Neural cell (in vitro differentiated cells): ENCODE data around the gene ARL15. TPM values are rescaled to one million over a fixed set of nuclear protein-coding genes. Genes with fewer than 3 reads are reported as not detected.

Experiments
- H2AFZ ChIP-seq: fragments of 200-600, 300-800 bp; sonication (generic), shearing (Covaris generic); 2 replicates; pipeline ENCODE4 v1.6.0; 2014; ENCODE audit warnings: low read depth, mild to moderate bottlenecking, antibody characterized with exemption, low read length, moderate library complexity
- H3F3A ChIP-seq: fragments of 200-600 bp; shearing (Covaris generic); 2 replicates; pipeline ENCODE4 v1.6.1; 2016; ENCODE audit warnings: mild to moderate bottlenecking, moderate library complexity, mixed read lengths, antibody characterized with exemption, low read length; ENCODE audit not compliant: insufficient read depth, poor library complexity, severe bottlenecking
- H3K27ac ChIP-seq: fragments of 200-600, 300-800 bp; sonication (generic), shearing (Covaris generic); 2 replicates; pipeline ENCODE4 v1.5.1; 2014; ENCODE audit warnings: mild to moderate bottlenecking, low read length, moderate library complexity
- H3K27me3 ChIP-seq: fragments of 300-800, 200-600 bp; sonication (generic), shearing (Covaris generic); 2 replicates; pipeline ENCODE4 v1.6.0; 2014; ENCODE audit warnings: mild to moderate bottlenecking, low read depth, low read length, moderate library complexity; ENCODE audit not compliant: insufficient read depth
- H3K36me3 ChIP-seq: fragments of 300-800, 200-600 bp; sonication (generic), shearing (Covaris generic); 2 replicates; pipeline ENCODE4 v1.5.1; 2014; ENCODE audit warnings: mild to moderate bottlenecking, antibody characterized with exemption, low read length, moderate library complexity; ENCODE audit not compliant: insufficient read depth
- H3K4me2 ChIP-seq: fragments of 300-800, 200-600 bp; sonication (generic), shearing (Covaris generic); 2 replicates; pipeline ENCODE4 v1.6.0; 2014; ENCODE audit warnings: mild to moderate bottlenecking, low read length
- H3K4me3 ChIP-seq: fragments of 300-800, 200-600 bp; sonication (generic), shearing (Covaris generic); 2 replicates; pipeline ENCODE4 v1.5.1; 2014; ENCODE audit warnings: mild to moderate bottlenecking, low read length, moderate library complexity
- H3K79me2 ChIP-seq: fragments of 200-600 bp; shearing (Covaris generic); replicated peaks from 2 replicates; pipeline ENCODE4 v1.6.0; 2014; ENCODE audit warnings: mild to moderate bottlenecking, low read length, moderate library complexity; ENCODE audit not compliant: insufficient read depth
- H3K9ac ChIP-seq: fragments of 300-800, 200-600 bp; sonication (generic), shearing (Covaris generic); 2 replicates; pipeline ENCODE4 v1.6.1; 2016; ENCODE audit warnings: mild to moderate bottlenecking, low read length, mixed read lengths
- H3K9me2 ChIP-seq: fragments of 200-600 bp; shearing (Covaris generic); 2 replicates; pipeline ENCODE4 v1.6.1; 2016; ENCODE audit warnings: mild to moderate bottlenecking, low read length, mixed read lengths; ENCODE audit not compliant: insufficient read depth
- H3K9me3 ChIP-seq: fragments of 200-600, 300-800 bp; sonication (generic), shearing (Covaris generic); 2 replicates; pipeline ENCODE4 v1.6.1; 2016; ENCODE audit warnings: mild to moderate bottlenecking, mixed run types, low read length, moderate library complexity, mixed read lengths
- H4K20me1 ChIP-seq: fragments of 200-600 bp; shearing (Covaris generic); 2 replicates; pipeline ENCODE4 v1.6.1; 2016; ENCODE audit warnings: mild to moderate bottlenecking, mixed run types; ENCODE audit not compliant: insufficient read depth
- EP300 ChIP-seq: fragments of 450-650 bp; conservative IDR thresholded peaks from 2 replicates; pipeline ENCODE4 v1.6.1; 2014; ENCODE audit warnings: antibody characterized with exemption, mild to moderate bottlenecking, moderate library complexity; ENCODE audit not compliant: poor library complexity, severe bottlenecking
- EZH2 ChIP-seq: fragments of 200-600, 300-800 bp; shearing (Covaris generic), sonication (generic); IDR thresholded peaks from 2 replicates; pipeline ENCODE4 v1.6.1; 2014; ENCODE audit warnings: antibody characterized with exemption, low read length, borderline replicate concordance, mild to moderate bottlenecking; ENCODE audit not compliant: insufficient read depth, poor library complexity, severe bottlenecking
- MXI1 ChIP-seq: fragments of 450-650 bp; conservative IDR thresholded peaks from 2 replicates; pipeline ENCODE4 v1.6.1; 2014; ENCODE audit warnings: antibody characterized with exemption, mild to moderate bottlenecking; ENCODE audit not compliant: poor library complexity, severe bottlenecking
- POLR2AphosphoS5 ChIP-seq: IDR thresholded peaks from 2 replicates; pipeline ENCODE4 v1.6.1; 2012
- RAD21 ChIP-seq: fragments of 450-650 bp; conservative IDR thresholded peaks from 2 replicates; pipeline ENCODE4 v1.6.1; 2014; ENCODE audit warnings: antibody characterized with exemption, mild to moderate bottlenecking, moderate library complexity
- SMC3 ChIP-seq: fragments of 450-650 bp; conservative IDR thresholded peaks from 2 replicates; pipeline ENCODE4 v1.6.1; 2014; ENCODE audit warnings: antibody characterized with exemption, mild to moderate bottlenecking, moderate library complexity; ENCODE audit not compliant: poor library complexity
- TAF1 ChIP-seq: IDR thresholded peaks from 2 replicates; pipeline ENCODE4 v1.6.1; 2012; ENCODE audit warnings: low read depth
- polyA plus RNA-seq: library from polyadenylated mRNA; depleted of rRNA; stranded (reverse); fragments of >200 nt; gene quantifications from 2 replicates; pipeline ENCODE4 v1.2.3, GENCODE V29; 2014
- TF ChIP-seq, protein P1 (sequence below): fragments of 450-650 bp; IDR thresholded peaks from 2 replicates; pipeline ENCODE4 v1.5.1; 2014; ENCODE audit warnings: antibody characterized with exemption, mild to moderate bottlenecking, moderate library complexity; ENCODE audit not compliant: poor library complexity, severe bottlenecking
- TF ChIP-seq, protein P2 (sequence below): IDR thresholded peaks from 2 replicates; pipeline ENCODE4 v1.6.1; 2012; ENCODE audit warnings: borderline replicate concordance

ARL15 gene
- polyA plus RNA-seq, 1 donor from 2014 or later = 51.9 TPM

DNA sequence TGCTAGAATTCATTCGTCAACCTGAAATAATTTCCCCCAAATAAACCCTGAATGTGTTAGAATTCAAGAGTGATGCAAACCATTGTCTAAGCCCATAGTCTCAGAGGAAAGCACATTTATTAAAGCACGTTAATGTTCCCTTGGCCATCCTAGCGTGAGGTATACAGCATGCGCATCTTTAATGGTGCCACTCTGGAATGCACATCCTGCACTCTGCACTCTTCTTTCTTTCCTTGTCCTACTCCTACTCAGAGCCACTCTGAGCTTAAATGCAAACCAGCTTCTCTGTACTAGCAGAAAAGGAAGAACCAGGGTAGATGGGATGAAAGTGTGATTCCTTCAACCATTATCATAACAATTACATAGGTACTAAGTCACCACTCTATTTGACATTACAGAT, 50.4 kb downstream of the ARL15 start:
- H3K36me3 ChIP-seq = no peaks in the 10 kb centered on the region
- no peak overlapping the region for H3K4me2 ChIP-seq
- no peaks in the 10 kb centered on the region for H3K79me2 ChIP-seq
- no peaks in the 10 kb centered on the region for H3K27me3 ChIP-seq
- no peak overlapping the region for H3K9ac ChIP-seq
- H3K27ac ChIP-seq = no peak overlapping the region
- TF ChIP-seq POLR2AphosphoS5 (no peak), RAD21 (no peak), TAF1 (no peak), EP300 (no peak), EZH2 (no peak), SMC3 (no peak), MXI1 (no peak)
- TF ChIP-seq, protein P1, sequence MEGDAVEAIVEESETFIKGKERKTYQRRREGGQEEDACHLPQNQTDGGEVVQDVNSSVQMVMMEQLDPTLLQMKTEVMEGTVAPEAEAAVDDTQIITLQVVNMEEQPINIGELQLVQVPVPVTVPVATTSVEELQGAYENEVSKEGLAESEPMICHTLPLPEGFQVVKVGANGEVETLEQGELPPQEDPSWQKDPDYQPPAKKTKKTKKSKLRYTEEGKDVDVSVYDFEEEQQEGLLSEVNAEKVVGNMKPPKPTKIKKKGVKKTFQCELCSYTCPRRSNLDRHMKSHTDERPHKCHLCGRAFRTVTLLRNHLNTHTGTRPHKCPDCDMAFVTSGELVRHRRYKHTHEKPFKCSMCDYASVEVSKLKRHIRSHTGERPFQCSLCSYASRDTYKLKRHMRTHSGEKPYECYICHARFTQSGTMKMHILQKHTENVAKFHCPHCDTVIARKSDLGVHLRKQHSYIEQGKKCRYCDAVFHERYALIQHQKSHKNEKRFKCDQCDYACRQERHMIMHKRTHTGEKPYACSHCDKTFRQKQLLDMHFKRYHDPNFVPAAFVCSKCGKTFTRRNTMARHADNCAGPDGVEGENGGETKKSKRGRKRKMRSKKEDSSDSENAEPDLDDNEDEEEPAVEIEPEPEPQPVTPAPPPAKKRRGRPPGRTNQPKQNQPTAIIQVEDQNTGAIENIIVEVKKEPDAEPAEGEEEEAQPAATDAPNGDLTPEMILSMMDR = no peak
- TF ChIP-seq, protein P2, sequence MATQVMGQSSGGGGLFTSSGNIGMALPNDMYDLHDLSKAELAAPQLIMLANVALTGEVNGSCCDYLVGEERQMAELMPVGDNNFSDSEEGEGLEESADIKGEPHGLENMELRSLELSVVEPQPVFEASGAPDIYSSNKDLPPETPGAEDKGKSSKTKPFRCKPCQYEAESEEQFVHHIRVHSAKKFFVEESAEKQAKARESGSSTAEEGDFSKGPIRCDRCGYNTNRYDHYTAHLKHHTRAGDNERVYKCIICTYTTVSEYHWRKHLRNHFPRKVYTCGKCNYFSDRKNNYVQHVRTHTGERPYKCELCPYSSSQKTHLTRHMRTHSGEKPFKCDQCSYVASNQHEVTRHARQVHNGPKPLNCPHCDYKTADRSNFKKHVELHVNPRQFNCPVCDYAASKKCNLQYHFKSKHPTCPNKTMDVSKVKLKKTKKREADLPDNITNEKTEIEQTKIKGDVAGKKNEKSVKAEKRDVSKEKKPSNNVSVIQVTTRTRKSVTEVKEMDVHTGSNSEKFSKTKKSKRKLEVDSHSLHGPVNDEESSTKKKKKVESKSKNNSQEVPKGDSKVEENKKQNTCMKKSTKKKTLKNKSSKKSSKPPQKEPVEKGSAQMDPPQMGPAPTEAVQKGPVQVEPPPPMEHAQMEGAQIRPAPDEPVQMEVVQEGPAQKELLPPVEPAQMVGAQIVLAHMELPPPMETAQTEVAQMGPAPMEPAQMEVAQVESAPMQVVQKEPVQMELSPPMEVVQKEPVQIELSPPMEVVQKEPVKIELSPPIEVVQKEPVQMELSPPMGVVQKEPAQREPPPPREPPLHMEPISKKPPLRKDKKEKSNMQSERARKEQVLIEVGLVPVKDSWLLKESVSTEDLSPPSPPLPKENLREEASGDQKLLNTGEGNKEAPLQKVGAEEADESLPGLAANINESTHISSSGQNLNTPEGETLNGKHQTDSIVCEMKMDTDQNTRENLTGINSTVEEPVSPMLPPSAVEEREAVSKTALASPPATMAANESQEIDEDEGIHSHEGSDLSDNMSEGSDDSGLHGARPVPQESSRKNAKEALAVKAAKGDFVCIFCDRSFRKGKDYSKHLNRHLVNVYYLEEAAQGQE = no peak
- H3K9me2 ChIP-seq = no peaks in the 10 kb centered on the region
- H3K4me3 ChIP-seq = no peak overlapping the region
- H3F3A ChIP-seq = no peaks in the 10 kb centered on the region
- no peak overlapping the region for H2AFZ ChIP-seq
- no peaks in the 10 kb centered on the region for H3K9me3 ChIP-seq
- H4K20me1 ChIP-seq = no peaks in the 10 kb centered on the region

DNA sequence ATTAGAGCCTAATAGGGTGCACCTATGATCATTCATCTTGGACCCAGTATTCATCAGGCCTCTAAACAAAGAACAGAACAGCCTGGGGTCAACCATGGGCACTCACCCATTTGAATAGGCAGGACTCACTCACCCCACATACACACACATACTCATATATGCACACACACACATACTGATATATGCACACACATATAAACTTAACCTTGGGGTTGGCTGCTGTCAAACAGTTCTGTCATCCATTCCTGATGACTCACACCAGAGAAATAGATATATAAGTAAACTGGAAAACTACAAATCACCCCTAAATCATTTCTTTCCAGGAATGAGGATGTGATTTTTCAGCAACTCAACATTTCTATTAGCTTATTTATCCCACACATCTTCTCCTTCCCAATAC, 51.3 kb downstream of the ARL15 start:
- no peaks in the 10 kb centered on the region for H3F3A ChIP-seq
- H3K9ac ChIP-seq = no peak overlapping the region
- no peaks in the 10 kb centered on the region for H4K20me1 ChIP-seq
- H3K4me3 ChIP-seq = no peak overlapping the region
- H2AFZ ChIP-seq = no peak overlapping the region
- no peaks in the 10 kb centered on the region for H3K79me2 ChIP-seq
- no peaks in the 10 kb centered on the region for H3K36me3 ChIP-seq
- H3K9me2 ChIP-seq = no peaks in the 10 kb centered on the region
- H3K4me2 ChIP-seq = no peak overlapping the region
- no peaks in the 10 kb centered on the region for H3K9me3 ChIP-seq
- no peak for TF ChIP-seq POLR2AphosphoS5
- no peak for TF ChIP-seq EP300
- TF ChIP-seq MXI1 = no peak
- TF ChIP-seq RAD21 = no peak
- TF ChIP-seq TAF1 = no peak
- no peak for TF ChIP-seq EZH2
- TF ChIP-seq, protein P1 = no peak
- TF ChIP-seq, protein P2 = no peak
- no peak for TF ChIP-seq SMC3
- no peak overlapping the region for H3K27ac ChIP-seq
- no peaks in the 10 kb centered on the region for H3K27me3 ChIP-seq
